ENCODE data around the gene RNF14. TPM values are rescaled to one million over a fixed set of nuclear protein-coding genes. Genes with fewer than 3 reads are reported as not detected.

Gene RNF14
- total RNA-seq, 1 experiment from 2014 or later, result 37.5 TPM

DNA sequence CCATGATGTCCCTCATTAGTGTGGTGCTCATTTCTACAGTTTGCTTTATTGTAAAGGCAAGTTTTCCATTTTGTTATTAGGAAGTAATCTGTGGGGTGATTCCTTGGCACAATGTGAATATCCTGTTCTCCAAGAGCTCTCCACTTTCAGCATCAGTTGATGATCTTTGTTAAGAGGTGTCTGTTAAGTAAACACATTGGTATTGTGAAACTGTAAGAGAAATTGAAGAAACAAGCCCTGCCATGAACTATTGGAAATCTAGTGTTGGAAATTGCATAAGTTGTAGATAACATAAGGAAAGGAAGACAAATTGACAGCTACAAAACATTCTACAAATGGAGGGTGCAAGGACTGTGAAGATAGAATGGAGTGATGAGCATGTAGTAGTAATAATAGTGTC lies 17.2 kb downstream of the RNF14 start:
- Histone ChIP-seq H3K36me3 (ENCODE audit: control insufficient read depth in 1 of 2, insufficient read depth in 2 of 2, low read length in 2 of 2) (peaks cover 10 to 43% of the 10 kb centered on the region in 2 experiments), H3K27ac (ENCODE audit: low read depth, low read length) (no peak overlapping the region), H3K4me1 (ENCODE audit: control insufficient read depth in 1 of 2, insufficient read depth in 2 of 2, low read length in 2 of 2) (no peaks in the 10 kb centered on the region), H3K9ac (ENCODE audit: low read length) (no peak overlapping the region), H3K4me2 (ENCODE audit: low read length) (no peak overlapping the region), H3K4me3 (replicated peaks in 1 of 2; ENCODE audit: low read depth in 1 of 2, low read length in 2 of 2) (no peak overlapping the region), H3K9me3 (ENCODE audit: control insufficient read depth in 1 of 2, insufficient read depth in 1 of 2, low read depth in 1 of 2, low read length in 2 of 2) (no peaks in the 10 kb centered on the region), H3K27me3 (ENCODE audit: insufficient read depth, low read length) (no peaks in the 10 kb centered on the region), H2AFZ (ENCODE audit: low read depth, low read length, poor library complexity, severe bottlenecking) (no peak overlapping the region), H4K20me1 (ENCODE audit: insufficient read depth) (no peaks in the 10 kb centered on the region), H3K9me2 (ENCODE audit: insufficient read depth) (no peaks in the 10 kb centered on the region), H3K79me2 (ENCODE audit: insufficient read depth, low read length) (no peaks in the 10 kb centered on the region)
- no peak for TF ChIP-seq CEBPB (IDR thresholded peaks at IDR 0.05; ENCODE audit: low read depth)
- TF ChIP-seq ELF1 (IDR thresholded peaks at IDR 0.05; ENCODE audit: borderline replicate concordance, low read depth), result no peak
- TF ChIP-seq YY1 (IDR thresholded peaks at IDR 0.05; ENCODE audit: extremely low read depth, insufficient replicate concordance, low read depth, low read length), result no peak
- TF ChIP-seq, protein P1, sequence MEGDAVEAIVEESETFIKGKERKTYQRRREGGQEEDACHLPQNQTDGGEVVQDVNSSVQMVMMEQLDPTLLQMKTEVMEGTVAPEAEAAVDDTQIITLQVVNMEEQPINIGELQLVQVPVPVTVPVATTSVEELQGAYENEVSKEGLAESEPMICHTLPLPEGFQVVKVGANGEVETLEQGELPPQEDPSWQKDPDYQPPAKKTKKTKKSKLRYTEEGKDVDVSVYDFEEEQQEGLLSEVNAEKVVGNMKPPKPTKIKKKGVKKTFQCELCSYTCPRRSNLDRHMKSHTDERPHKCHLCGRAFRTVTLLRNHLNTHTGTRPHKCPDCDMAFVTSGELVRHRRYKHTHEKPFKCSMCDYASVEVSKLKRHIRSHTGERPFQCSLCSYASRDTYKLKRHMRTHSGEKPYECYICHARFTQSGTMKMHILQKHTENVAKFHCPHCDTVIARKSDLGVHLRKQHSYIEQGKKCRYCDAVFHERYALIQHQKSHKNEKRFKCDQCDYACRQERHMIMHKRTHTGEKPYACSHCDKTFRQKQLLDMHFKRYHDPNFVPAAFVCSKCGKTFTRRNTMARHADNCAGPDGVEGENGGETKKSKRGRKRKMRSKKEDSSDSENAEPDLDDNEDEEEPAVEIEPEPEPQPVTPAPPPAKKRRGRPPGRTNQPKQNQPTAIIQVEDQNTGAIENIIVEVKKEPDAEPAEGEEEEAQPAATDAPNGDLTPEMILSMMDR (IDR thresholded peaks at IDR 0.05 in 2 of 3, conservative IDR thresholded peaks at IDR 0.05 in 1 of 3; ENCODE audit: borderline replicate concordance in 1 of 3, insufficient read depth in 1 of 3, low read depth in 2 of 3, low read length in 2 of 3), result no peak
- no peak for TF ChIP-seq EZH2phosphoT487 (IDR thresholded peaks at IDR 0.05; ENCODE audit: borderline replicate concordance)
- TF ChIP-seq SP1 (IDR thresholded peaks at IDR 0.05; ENCODE audit: low read depth), result no peak
- no peak for TF ChIP-seq SIN3A (IDR thresholded peaks at IDR 0.05; ENCODE audit: low read depth)
- no peak for TF ChIP-seq FOSL1 (IDR thresholded peaks at IDR 0.05; ENCODE audit: low read depth)
- TF ChIP-seq CBX3 (IDR thresholded peaks at IDR 0.05; ENCODE audit: low read depth), result no peak
- TF ChIP-seq, protein P2, sequence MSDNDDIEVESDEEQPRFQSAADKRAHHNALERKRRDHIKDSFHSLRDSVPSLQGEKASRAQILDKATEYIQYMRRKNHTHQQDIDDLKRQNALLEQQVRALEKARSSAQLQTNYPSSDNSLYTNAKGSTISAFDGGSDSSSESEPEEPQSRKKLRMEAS (IDR thresholded peaks at IDR 0.05), result no peak
- no peak for TF ChIP-seq EGR1 (IDR thresholded peaks at IDR 0.05; ENCODE audit: low read depth)
- TF ChIP-seq, protein P3, sequence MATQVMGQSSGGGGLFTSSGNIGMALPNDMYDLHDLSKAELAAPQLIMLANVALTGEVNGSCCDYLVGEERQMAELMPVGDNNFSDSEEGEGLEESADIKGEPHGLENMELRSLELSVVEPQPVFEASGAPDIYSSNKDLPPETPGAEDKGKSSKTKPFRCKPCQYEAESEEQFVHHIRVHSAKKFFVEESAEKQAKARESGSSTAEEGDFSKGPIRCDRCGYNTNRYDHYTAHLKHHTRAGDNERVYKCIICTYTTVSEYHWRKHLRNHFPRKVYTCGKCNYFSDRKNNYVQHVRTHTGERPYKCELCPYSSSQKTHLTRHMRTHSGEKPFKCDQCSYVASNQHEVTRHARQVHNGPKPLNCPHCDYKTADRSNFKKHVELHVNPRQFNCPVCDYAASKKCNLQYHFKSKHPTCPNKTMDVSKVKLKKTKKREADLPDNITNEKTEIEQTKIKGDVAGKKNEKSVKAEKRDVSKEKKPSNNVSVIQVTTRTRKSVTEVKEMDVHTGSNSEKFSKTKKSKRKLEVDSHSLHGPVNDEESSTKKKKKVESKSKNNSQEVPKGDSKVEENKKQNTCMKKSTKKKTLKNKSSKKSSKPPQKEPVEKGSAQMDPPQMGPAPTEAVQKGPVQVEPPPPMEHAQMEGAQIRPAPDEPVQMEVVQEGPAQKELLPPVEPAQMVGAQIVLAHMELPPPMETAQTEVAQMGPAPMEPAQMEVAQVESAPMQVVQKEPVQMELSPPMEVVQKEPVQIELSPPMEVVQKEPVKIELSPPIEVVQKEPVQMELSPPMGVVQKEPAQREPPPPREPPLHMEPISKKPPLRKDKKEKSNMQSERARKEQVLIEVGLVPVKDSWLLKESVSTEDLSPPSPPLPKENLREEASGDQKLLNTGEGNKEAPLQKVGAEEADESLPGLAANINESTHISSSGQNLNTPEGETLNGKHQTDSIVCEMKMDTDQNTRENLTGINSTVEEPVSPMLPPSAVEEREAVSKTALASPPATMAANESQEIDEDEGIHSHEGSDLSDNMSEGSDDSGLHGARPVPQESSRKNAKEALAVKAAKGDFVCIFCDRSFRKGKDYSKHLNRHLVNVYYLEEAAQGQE (IDR thresholded peaks at IDR 0.05; ENCODE audit: low read depth), result no peak
- TF ChIP-seq, protein P4, sequence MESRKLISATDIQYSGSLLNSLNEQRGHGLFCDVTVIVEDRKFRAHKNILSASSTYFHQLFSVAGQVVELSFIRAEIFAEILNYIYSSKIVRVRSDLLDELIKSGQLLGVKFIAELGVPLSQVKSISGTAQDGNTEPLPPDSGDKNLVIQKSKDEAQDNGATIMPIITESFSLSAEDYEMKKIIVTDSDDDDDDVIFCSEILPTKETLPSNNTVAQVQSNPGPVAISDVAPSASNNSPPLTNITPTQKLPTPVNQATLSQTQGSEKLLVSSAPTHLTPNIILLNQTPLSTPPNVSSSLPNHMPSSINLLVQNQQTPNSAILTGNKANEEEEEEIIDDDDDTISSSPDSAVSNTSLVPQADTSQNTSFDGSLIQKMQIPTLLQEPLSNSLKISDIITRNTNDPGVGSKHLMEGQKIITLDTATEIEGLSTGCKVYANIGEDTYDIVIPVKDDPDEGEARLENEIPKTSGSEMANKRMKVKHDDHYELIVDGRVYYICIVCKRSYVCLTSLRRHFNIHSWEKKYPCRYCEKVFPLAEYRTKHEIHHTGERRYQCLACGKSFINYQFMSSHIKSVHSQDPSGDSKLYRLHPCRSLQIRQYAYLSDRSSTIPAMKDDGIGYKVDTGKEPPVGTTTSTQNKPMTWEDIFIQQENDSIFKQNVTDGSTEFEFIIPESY (IDR thresholded peaks at IDR 0.05; ENCODE audit: extremely low read depth, insufficient replicate concordance, low read length), result no peak
- TF ChIP-seq, protein P5, sequence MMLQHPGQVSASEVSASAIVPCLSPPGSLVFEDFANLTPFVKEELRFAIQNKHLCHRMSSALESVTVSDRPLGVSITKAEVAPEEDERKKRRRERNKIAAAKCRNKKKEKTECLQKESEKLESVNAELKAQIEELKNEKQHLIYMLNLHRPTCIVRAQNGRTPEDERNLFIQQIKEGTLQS (IDR thresholded peaks at IDR 0.05), result no peak
- BruUV-seq (replicated peaks), result no TSS peak
- ATAC-seq (no peak), DNase-seq (ENCODE audit: low read depth, low spot score) (no peak)
- POLR2A ChIA-PET, result no interaction called here
- intact Hi-C loops (cut with micrococcal nuclease), result no loop called here
- RAD21 ChIA-PET (ENCODE audit: low non-redundant PET in 1 of 2, low total read pairs in 2 of 2, uncharacterized antibody in 2 of 2, unreplicated experiment in 2 of 2), result no interaction called here
- CTCF ChIA-PET, result interaction anchor here (2.0 kb wide), 1 partner anchor 17 kb away, joined by 7 read pairs; the partner anchor contains the start of gene RNF14

Data from HCT116 (cell line).